ENCODE data around the gene NT5E.
"Not testable (repeated sequence)": the region's sequence is repeated elsewhere in the genome, so short reads cannot be mapped to it uniquely, and the experiment has no call there.

The NT5E gene

DNA sequence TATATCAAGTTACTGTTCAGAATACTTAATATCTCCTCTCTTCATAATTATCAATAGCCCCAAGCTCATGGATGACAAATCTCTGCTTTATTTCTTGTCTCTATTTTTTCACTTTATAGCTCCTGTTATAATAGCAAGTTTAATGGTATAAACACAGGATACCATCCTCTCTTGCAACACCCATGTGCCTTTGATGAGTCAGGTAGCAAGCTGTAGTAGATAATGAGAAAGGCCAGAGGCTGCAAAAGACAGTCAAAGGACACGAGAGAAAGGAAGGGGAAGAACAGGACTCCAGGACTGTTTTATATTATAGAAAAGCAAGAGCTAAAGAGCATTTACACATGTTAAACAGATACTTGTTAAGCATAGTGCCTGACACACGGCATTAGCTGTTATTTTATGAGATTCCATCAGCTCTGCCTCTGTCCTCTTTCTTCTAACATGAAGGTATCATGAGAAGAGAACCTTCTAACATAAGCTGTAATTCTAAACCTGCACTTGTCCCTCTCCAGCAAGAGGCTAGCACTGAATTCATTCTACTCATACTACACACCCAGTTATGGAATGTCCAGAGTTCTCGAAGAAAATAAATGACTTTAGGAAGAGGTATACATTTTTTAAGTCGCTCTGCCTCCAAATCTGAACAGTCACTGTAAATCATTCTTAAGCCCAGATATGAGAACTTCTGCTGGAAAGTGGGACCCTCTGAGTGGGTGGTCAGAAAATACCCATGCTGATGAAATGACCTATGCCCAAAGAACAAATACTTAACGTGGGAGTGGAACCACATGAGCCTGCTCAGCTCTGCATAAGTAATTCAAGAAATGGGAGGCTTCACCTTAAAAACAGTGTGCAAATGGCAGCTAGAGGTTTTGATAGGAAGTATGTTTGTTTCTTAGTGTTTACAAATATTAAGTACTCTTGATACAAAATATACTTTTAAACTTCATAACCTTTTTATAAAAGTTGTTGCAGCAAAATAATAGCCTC is 45.0 kb downstream of the NT5E start:
- no peak for DNase-seq

DNA sequence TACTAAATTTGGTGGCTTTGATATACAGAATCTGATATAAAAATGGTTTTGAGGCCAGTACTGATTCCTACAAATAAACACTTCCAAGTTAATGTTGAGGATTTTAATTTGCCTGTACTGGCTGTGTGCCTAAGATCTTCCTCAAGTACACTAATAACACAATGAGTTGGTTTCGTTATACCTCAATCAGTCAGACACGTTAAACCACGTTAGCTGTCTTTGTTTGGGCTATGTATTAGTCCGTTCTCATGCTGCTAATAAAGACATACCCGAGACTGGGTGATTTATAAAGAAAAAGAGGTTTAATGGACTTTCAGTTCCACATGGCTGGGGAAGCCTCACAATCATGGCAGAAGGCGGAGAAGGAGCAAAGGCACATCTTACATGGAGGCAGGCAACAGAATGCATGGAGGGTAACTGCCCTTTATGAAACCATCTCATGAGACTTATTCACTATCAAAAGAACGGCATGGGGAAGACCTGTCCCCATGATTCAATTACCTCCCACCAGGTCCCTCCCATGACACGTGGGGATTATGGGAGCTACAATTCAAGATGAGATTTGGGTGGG is 46.2 kb downstream of the NT5E start:
- no peak for DNase-seq

DNA sequence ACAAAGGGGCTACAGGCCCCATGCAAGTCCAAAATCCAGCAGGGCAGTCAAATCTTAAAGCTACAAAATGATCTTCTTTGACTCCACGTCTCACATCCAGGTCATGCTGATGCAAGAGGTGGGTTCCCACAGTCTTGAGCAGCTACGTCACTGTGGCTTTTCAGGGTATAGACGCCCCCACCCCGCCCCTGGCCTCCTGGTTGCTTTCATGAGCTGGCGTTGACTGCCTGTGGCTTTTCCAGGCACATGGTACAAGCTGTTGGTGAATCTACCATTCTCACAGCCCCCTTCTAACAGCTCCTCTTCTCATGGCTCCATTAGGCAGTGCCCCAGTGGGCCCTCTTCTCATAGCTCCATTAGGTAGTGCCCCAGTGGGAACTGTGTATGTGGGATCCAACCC is 47.0 kb downstream of the NT5E start:
- no peak for DNase-seq

DNA sequence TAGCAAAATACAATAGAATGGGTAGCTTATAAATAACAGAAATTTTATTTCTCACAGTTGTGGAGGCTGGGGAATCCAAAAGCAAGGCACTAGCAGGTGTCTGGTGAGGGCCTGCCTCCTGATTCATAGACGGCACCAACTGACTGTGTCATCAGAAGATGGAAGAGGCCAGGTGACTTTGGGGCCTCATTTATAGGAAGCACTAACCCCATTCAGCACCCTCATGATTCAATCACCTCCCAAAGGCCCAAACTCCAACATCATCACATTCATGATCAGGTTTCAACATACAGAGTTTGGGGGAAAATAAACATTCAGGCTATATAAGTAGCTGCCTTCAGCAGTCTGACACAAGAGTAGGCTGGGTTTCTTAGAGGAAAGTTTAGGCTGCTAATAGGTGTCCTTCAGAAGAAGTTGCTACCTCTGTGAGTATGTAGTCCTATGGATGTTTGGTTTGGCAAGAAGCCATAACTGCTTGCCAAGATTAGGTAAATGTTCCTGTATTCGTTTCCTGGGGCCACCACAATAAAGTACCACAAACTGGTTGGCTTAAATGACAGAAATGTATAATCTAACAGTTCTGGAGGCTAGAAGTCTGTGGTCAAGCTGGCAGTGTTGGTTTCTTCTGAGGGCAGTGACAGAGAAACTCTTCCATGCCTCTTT is 48.8 kb downstream of the NT5E start:
- no peak for DNase-seq

DNA sequence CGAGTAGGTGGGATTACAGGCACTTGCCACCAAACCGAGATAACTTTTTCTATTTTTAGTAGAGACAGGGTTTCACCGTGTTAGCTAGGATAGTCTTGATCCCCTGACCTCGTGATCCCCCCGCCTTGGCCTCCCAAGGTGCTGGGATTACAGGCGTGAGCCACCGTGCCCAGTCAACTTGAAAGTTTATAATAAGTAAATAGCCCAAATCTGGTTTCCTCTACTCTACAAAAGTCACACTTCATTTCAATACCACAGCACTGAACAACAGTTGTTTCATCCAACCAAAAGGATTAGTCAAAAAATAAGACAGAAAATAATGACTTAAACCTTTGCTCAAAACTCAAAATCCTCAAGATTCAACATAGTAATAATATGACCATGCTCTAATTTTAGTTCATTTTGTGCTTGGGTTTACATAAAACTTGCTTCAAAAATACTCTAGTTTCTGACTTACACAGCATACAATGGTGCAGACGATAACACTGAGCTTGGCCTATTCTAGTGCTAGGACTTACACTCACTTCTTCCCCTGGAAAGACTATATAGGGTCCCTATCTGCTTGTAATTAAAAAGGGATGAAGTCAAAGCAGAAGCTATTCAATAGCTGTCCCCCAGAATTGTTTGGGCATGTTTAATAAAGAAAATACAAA is 56.7 kb downstream of the NT5E start:
- DNase-seq: no peak

DNA sequence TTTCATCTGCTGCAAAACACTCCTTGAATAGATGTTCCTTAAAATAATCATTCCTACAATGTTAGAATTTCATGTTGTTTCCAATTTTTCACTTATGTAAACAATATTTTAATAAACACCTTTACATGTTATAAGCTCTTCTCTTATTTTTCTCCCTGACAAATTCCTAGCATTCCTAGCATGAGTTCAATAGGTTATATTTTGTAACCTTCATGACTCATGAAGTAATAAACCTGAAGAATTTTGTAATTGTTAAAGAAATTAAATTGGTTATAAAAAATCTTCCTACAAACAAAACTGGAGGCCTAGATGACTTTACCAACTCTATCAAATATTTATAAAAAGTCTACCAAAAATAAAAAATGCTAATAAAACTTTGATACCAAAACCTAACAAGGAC is 66.3 kb downstream of the NT5E start:
- no peak for DNase-seq

DNA sequence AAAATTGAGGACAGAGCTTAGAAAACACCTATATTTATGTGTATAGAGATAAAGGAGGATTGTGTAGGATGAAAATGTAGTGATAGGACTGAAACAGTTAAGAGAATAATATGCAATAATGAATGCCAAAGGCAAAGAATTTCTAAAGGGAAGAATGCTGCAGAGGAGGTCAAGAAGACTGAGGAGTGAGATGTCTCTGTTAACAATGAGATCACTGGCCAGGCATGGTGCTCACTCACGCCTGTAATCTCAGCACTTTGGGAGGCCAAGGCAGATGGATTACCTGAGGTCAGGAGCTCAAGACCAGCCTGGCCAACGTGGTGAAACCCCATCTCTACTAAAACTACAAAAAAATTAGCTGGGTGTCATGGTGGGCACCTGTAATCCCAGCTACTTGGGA is 74.4 kb downstream of the NT5E start:
- not testable (repeated sequence) for DNase-seq

DNA sequence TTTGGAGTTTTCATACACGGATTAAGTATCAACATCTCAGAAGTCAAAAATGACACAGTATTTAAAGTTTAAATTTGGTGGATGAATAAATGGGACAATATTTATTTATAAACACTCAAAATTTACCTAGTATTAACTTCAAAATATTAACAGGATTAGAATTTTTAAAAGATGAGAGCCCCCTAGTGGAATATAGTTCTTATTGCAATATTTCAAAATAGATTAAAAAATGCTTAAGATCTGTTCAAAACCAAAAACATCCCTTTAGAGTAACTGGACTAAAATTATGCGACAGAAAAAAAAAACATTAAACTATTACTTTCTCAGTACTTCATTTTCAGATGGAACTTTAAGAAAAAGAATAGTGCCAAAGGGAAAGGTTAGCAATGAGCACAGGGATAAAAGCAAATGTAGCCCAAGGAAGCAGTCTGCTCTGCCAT is 87.2 kb downstream of the NT5E start:
- no peak for DNase-seq

DNA sequence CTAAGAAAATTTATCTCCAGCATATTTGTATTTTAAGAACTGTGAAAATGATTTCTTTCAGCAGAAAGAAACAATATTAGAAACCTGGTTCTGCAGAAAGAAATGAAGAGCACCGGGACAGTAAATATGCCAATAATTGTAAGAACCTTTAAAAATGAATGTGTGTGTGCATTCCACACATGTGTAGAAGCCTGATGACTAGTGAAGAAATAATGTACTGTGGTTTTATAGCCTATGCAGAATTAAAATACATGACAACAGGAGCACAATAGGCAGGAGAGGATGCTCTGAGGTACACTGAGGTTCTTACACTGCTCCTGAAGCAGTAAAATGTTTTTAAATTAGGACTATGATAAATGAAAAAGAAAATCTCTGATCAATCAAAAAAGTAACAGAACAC is 94.9 kb downstream of the NT5E start:
- DNase-seq: no peak

All from 8988T (cell line).